HCT116 (cell line): ENCODE results near the gene SGPP2. TPM values are rescaled to one million over a fixed set of nuclear protein-coding genes. Genes with fewer than 3 reads are reported as not detected.

Experiments used
- ATAC-seq: fragments of 200-7000 bp; cut with Tn5 transposase; 2 replicates; pipeline ENCODE4 v1.9.1; 2020; ENCODE audit warnings: mild to moderate bottlenecking, moderate library complexity
- BruUV-seq: library from RNA; stranded (reverse); fragments of 400-500 nt; replicated peaks from 2 replicates; lab custom pipeline; 2021; lab: Mats Ljungman, UMichigan
- CTCF ChIA-PET: fragments of 300-600 bp; sonication (Branson Sonifier 250); formaldehyde crosslinking; loops from one replicate; lab custom pipeline; 2021; ENCODE audit warnings: antibody characterized with exemption; lab: Charles Lee
- POLR2A ChIA-PET: fragments of 300-600, 350-600 bp; sonication (Branson Sonifier 250); formaldehyde crosslinking; loops from one replicate; lab custom pipeline; 2021; ENCODE audit warnings: antibody characterized with exemption; lab: Charles Lee
- RAD21 ChIA-PET, 2 experiments: fragments of 300-600 bp; sonication (Branson Sonifier 250); formaldehyde crosslinking; loops; one replicate each; lab custom pipeline; 2023; ENCODE audit warnings: low total read pairs in 2 of 2; ENCODE audit not compliant: uncharacterized antibody in 2 of 2, unreplicated experiment in 2 of 2, low non-redundant PET in 1 of 2; lab: Charles Lee
- DNase-seq: peaks from one replicate; pipeline ENCODE4 v3.0.0-alpha.2; 2010; ENCODE audit warnings: low read depth, low spot score
- H2AFZ ChIP-seq: fragments of 200-600 bp; shearing (Covaris generic), sonication (generic); 2 replicates; pipeline ENCODE4 v1.6.1; 2017; ENCODE audit warnings: low read depth, mixed run types, mixed read lengths, antibody characterized with exemption, low read length; ENCODE audit not compliant: poor library complexity, severe bottlenecking
- H3K27ac ChIP-seq: 2 replicates; pipeline ENCODE4 v1.5.1; 2012; ENCODE audit warnings: low read depth, low read length
- H3K27me3 ChIP-seq: fragments of 200-600 bp; sonication (generic); 2 replicates; pipeline ENCODE4 v1.6.1; 2016; ENCODE audit warnings: mixed run types, low read length, mixed read lengths; ENCODE audit not compliant: insufficient read depth
- H3K36me3 ChIP-seq, 2 experiments: fragments of 200-500 bp in 1 of 2; fragments of 200-600 bp in 1 of 2; sonication (Bioruptor generic) in 1 of 2; sonication (generic) in 1 of 2; 2 replicates each; pipeline versions ENCODE4 v1.5.1 to v1.6.1; 2014 to 2016; ENCODE audit warnings: low read length in 2 of 2, inconsistent platforms in 1 of 2, mixed read lengths in 1 of 2, mixed run types in 1 of 2; ENCODE audit not compliant: insufficient read depth in 2 of 2, control insufficient read depth in 1 of 2
- H3K4me1 ChIP-seq, 2 experiments: fragments of 200-600 bp in 1 of 2; sonication (generic) in 1 of 2; 2 replicates each; pipeline versions ENCODE4 v1.5.1 to v1.6.1; 2012 to 2017; ENCODE audit warnings: low read length in 2 of 2, inconsistent platforms in 1 of 2, mild to moderate bottlenecking in 1 of 2, mixed read lengths in 1 of 2, mixed run types in 1 of 2, moderate library complexity in 1 of 2; ENCODE audit not compliant: insufficient read depth in 2 of 2, control insufficient read depth in 1 of 2
- H3K4me2 ChIP-seq: fragments of 200-600 bp; sonication (generic); 2 replicates; pipeline ENCODE4 v1.6.1; 2017; ENCODE audit warnings: mixed run types, low read length, mixed read lengths
- H3K4me3 ChIP-seq, 2 experiments: fragments of 200-600 bp in 1 of 2; sonication (generic) in 1 of 2; replicated peaks in 1 of 2; 2 replicates each; pipeline ENCODE4 v1.5.1; 2011 to 2016; ENCODE audit warnings: low read length in 2 of 2, control low read depth in 1 of 2, low read depth in 1 of 2, mild to moderate bottlenecking in 1 of 2, mixed read lengths in 1 of 2, mixed run types in 1 of 2
- H3K79me2 ChIP-seq: fragments of 200-600 bp; sonication (generic); 2 replicates; pipeline ENCODE4 v1.6.1; 2017; ENCODE audit warnings: mild to moderate bottlenecking, mixed run types, low read length, moderate library complexity, mixed read lengths; ENCODE audit not compliant: insufficient read depth
- H3K9ac ChIP-seq: fragments of 200-600 bp; sonication (generic); 2 replicates; pipeline ENCODE4 v1.6.1; 2016; ENCODE audit warnings: low read length, mixed read lengths
- H3K9me2 ChIP-seq: fragments of 200-600 bp; sonication (generic), shearing (Covaris generic); 2 replicates; pipeline ENCODE4 v1.6.1; 2017; ENCODE audit warnings: mixed run types, mild to moderate bottlenecking, moderate library complexity; ENCODE audit not compliant: insufficient read depth
- H3K9me3 ChIP-seq, 2 experiments: fragments of 200-500 bp in 1 of 2; fragments of 200-600 bp in 1 of 2; sonication (Bioruptor generic) in 1 of 2; sonication (generic) in 1 of 2; 2 replicates each; pipeline ENCODE4 v1.6.1; 2014 to 2017; ENCODE audit warnings: low read length in 2 of 2, mixed read lengths in 2 of 2, inconsistent platforms in 1 of 2, low read depth in 1 of 2, mild to moderate bottlenecking in 1 of 2, mixed run types in 1 of 2, moderate library complexity in 1 of 2; ENCODE audit not compliant: control insufficient read depth in 1 of 2, insufficient read depth in 1 of 2
- H4K20me1 ChIP-seq: fragments of 200-600 bp; sonication (generic), shearing (Covaris generic); 2 replicates; pipeline ENCODE4 v1.6.1; 2017; ENCODE audit warnings: mixed run types, mild to moderate bottlenecking, moderate library complexity; ENCODE audit not compliant: insufficient read depth
- CBX3 ChIP-seq: IDR thresholded peaks from 2 replicates; pipeline ENCODE4 v1.6.1; 2012; ENCODE audit warnings: low read depth
- EGR1 ChIP-seq: IDR thresholded peaks from 2 replicates; pipeline ENCODE4 v1.6.1; 2012; ENCODE audit warnings: low read depth
- ELF1 ChIP-seq: IDR thresholded peaks from 2 replicates; pipeline ENCODE4 v1.6.1; 2012; ENCODE audit warnings: low read depth, borderline replicate concordance
- EZH2phosphoT487 ChIP-seq: fragments of 200-600 bp; IDR thresholded peaks from 2 replicates; pipeline ENCODE4 v1.6.1; 2018; ENCODE audit warnings: antibody characterized with exemption, borderline replicate concordance
- JUND ChIP-seq: IDR thresholded peaks from 2 replicates; pipeline ENCODE4 v1.6.1; 2012
- POLR2A ChIP-seq: IDR thresholded peaks from 2 replicates; pipeline ENCODE4 v1.7.0; 2011; ENCODE audit warnings: borderline replicate concordance; ENCODE audit not compliant: insufficient read depth, insufficient read length; ENCODE audit errors: extremely low read depth
- POLR2AphosphoS5 ChIP-seq: IDR thresholded peaks from 2 replicates; pipeline ENCODE4 v1.6.1; 2011; ENCODE audit warnings: mild to moderate bottlenecking, low read depth, low read length, moderate library complexity
- RAD21 ChIP-seq: IDR thresholded peaks from 2 replicates; pipeline ENCODE4 v1.6.1; 2012; ENCODE audit warnings: low read depth, mild to moderate bottlenecking
- REST ChIP-seq: IDR thresholded peaks from 2 replicates; pipeline ENCODE4 v1.6.1; 2012; ENCODE audit warnings: low read depth
- SIN3A ChIP-seq: IDR thresholded peaks from 2 replicates; pipeline ENCODE4 v1.6.1; 2012; ENCODE audit warnings: low read depth
- SP1 ChIP-seq: IDR thresholded peaks from 2 replicates; pipeline ENCODE4 v1.6.1; 2012; ENCODE audit warnings: low read depth
- SRF ChIP-seq: IDR thresholded peaks from 2 replicates; pipeline ENCODE4 v1.6.1; 2012; ENCODE audit warnings: low read depth
- TCF7L2 ChIP-seq: IDR thresholded peaks from 2 replicates; pipeline ENCODE4 v1.7.0; 2011; ENCODE audit warnings: borderline replicate concordance, inconsistent platforms; ENCODE audit not compliant: insufficient read depth, insufficient read length; ENCODE audit errors: extremely low read depth
- ZFX ChIP-seq: fragments of 450-650 bp; IDR thresholded peaks from 2 replicates; pipeline ENCODE4 v1.6.1; 2017
- ZNF274 ChIP-seq: fragments of 200-500 bp; sonication (Bioruptor generic); IDR thresholded peaks from 2 replicates; pipeline ENCODE4 v1.6.1; 2014; ENCODE audit warnings: mild to moderate bottlenecking, low read depth, low read length, inconsistent platforms
- intact Hi-C: fragments of 100-400 bp; cut with micrococcal nuclease; formaldehyde crosslinking; loops from 2 replicates; pipeline ENCODE4 v1.10.0; 2022
- total RNA-seq: library from RNA; stranded (reverse); gene quantifications from one replicate; pipeline ENCODE4 v1.2.1, GENCODE V29; 2021; ENCODE audit not compliant: unreplicated experiment
- TF ChIP-seq, protein P1 (sequence below): IDR thresholded peaks from 2 replicates; pipeline ENCODE4 v1.6.1; 2012
- TF ChIP-seq, protein P2 (sequence below), 3 experiments: fragments of 200-600 bp in 1 of 3; sonication (generic) in 1 of 3; IDR thresholded peaks in 2 of 3; conservative IDR thresholded peaks in 1 of 3; 2 replicates each; pipeline ENCODE4 v1.5.1; 2012 to 2017; ENCODE audit warnings: low read depth in 2 of 3, low read length in 2 of 3, antibody characterized with exemption in 1 of 3, borderline replicate concordance in 1 of 3, control low read depth in 1 of 3, mild to moderate bottlenecking in 1 of 3, mixed read lengths in 1 of 3, mixed run types in 1 of 3, moderate library complexity in 1 of 3; ENCODE audit not compliant: insufficient read depth in 1 of 3

Gene SGPP2
- total RNA-seq, 1 experiment from 2014 or later, result 1.6 TPM

DNA sequence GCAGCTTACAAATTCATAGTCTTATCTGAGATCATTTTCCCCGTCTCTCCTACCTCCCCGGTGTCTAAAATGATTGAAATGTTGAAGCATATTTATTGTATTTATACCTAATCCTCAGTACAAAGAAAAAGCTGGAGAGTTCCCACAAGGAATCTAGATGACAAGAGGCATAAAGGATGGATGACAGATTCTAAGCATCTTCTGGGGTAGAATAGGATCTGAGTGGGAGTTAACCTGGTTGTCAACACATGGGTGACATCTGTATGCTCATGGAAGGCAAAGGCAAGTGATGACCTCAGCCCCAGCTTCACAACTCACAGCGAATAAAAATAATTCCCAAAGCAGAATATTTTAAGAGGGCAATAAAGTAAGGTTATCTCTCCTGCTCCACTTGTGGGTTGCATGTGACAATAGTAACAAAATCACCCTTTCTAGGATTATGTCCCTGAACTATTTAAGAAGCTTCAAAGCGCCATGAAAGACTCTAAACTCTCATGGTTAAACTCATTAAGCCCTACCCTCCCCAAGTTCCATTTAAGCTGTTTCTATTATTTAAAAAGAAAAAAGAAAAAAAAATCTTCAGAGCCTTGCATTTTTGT, 32.2 kb downstream of the SGPP2 start:
- no peak for DNase-seq
- intact Hi-C loops, result no loop called here
- H3K79me2 ChIP-seq, result no peaks in the 10 kb centered on the region
- no peaks in the 10 kb centered on the region for H3K36me3 ChIP-seq
- H4K20me1 ChIP-seq, result no peaks in the 10 kb centered on the region
- TF ChIP-seq SIN3A (no peak), REST (no peak), SRF (no peak), EZH2phosphoT487 (no peak), POLR2AphosphoS5 (no peak), ELF1 (no peak), JUND (no peak), CBX3 (no peak), SP1 (no peak), RAD21 (no peak), ZNF274 (no peak), ZFX (no peak), EGR1 (no peak), TCF7L2 (no peak), POLR2A (no peak)
- TF ChIP-seq, protein P1, sequence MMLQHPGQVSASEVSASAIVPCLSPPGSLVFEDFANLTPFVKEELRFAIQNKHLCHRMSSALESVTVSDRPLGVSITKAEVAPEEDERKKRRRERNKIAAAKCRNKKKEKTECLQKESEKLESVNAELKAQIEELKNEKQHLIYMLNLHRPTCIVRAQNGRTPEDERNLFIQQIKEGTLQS, result no peak
- TF ChIP-seq, protein P2, sequence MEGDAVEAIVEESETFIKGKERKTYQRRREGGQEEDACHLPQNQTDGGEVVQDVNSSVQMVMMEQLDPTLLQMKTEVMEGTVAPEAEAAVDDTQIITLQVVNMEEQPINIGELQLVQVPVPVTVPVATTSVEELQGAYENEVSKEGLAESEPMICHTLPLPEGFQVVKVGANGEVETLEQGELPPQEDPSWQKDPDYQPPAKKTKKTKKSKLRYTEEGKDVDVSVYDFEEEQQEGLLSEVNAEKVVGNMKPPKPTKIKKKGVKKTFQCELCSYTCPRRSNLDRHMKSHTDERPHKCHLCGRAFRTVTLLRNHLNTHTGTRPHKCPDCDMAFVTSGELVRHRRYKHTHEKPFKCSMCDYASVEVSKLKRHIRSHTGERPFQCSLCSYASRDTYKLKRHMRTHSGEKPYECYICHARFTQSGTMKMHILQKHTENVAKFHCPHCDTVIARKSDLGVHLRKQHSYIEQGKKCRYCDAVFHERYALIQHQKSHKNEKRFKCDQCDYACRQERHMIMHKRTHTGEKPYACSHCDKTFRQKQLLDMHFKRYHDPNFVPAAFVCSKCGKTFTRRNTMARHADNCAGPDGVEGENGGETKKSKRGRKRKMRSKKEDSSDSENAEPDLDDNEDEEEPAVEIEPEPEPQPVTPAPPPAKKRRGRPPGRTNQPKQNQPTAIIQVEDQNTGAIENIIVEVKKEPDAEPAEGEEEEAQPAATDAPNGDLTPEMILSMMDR (IDR thresholded peaks at IDR 0.05 in 2 of 3, conservative IDR thresholded peaks at IDR 0.05 in 1 of 3; ENCODE audit: borderline replicate concordance in 1 of 3, insufficient read depth in 1 of 3, low read depth in 2 of 3, low read length in 2 of 3), result no peak
- TF ChIP-seq, all 23 proteins: peak for 0
- ATAC-seq, result no peak
- ChIA-PET RAD21 (no interaction called here), CTCF (no interaction called here), POLR2A (no interaction called here)
- H3K27me3 ChIP-seq, result peaks cover 3% of the 10 kb centered on the region; the same call in 1 of the 2 replicates
- H3K9me3 ChIP-seq, result no peaks in the 10 kb centered on the region
- H3K4me1 ChIP-seq, result no peaks in the 10 kb centered on the region
- H3K4me2 ChIP-seq, result no peak overlapping the region
- H3K9me2 ChIP-seq, result no peaks in the 10 kb centered on the region
- H3K4me3 ChIP-seq, result no peak overlapping the region
- H3K27ac ChIP-seq, result no peak overlapping the region
- H3K9ac ChIP-seq, result no peak overlapping the region
- BruUV-seq, result no TSS peak
- no peak overlapping the region for H2AFZ ChIP-seq
